ENCODE measurements around the gene PLXNA4.

PLXNA4 gene

GRCh38 chr7:132575982-132576720 lies at the start of gene PLXNA4:
Gene PLXNA4 (minus strand): TSS chr7:132576470. CDS start chr7:132508693, 67,777 bp downstream.
- Mint-ChIP-seq H3K4me3 (no peak within 1 kb of the TSS), H3K27me3 (peaks cover 33% of the 10 kb centered on the region), H3K27ac (no peak within 1 kb of the TSS), H3K4me1 (peaks cover 4% of the 10 kb centered on the region), H3K9me3 (no peaks in the 10 kb centered on the region), H3K36me3 (no peaks in the 10 kb centered on the region)
- DNase-seq (ENCODE audit: low spot score in 2 of 2) (no peak), ATAC-seq (ENCODE audit: low read depth) (no peak)

- no peak for ATAC-seq (ENCODE audit: low read depth)
- no peak for DNase-seq (ENCODE audit: low spot score in 2 of 2)
- no peaks in the 10 kb centered on the region for H3K4me1 Mint-ChIP-seq
These were observed 49.4 kb upstream of the PLXNA4 start for GRCh38 chr7:132625651-132626050.

DNA sequence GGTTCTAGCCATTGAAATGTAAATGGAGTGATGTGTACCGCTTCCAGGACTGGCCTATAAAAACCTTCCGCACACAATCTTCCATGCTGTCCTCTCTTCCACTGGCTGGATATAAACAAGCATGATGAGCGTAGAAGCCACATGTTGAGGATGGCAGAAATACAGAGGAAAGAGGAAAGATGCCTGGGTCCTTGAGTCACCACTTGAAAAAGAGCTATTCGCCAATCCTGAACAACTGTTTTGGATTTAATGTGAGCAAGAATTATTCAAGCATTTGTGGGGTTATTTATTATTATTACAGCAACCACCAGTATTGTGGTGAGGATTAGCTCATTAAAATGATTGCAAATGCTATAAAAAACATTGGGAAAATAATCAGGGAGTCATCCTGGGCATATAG lies 45.8 kb upstream of the PLXNA4 start:
- no peak for ATAC-seq (ENCODE audit: low read depth)
- Mint-ChIP-seq H3K4me1 (no peaks in the 10 kb centered on the region), H3K36me3 (no peaks in the 10 kb centered on the region), H3K4me3 (no peak overlapping the region), H3K27ac (no peak overlapping the region), H3K27me3 (peaks cover 1% of the 10 kb centered on the region), H3K9me3 (peaks cover 2% of the 10 kb centered on the region)
- no peak for DNase-seq (ENCODE audit: low spot score in 2 of 2)

More at GRCh38 chr7:132625651-132626050, 49.4 kb upstream of the PLXNA4 start:
- H3K36me3 Mint-ChIP-seq, result no peaks in the 10 kb centered on the region
- H3K27me3 Mint-ChIP-seq, result no peaks in the 10 kb centered on the region
- no peak overlapping the region for H3K4me3 Mint-ChIP-seq
- H3K9me3 Mint-ChIP-seq, result no peaks in the 10 kb centered on the region
- no peak overlapping the region for H3K27ac Mint-ChIP-seq

- no peak for DNase-seq (ENCODE audit: low spot score in 2 of 2)
- no peak for ATAC-seq (ENCODE audit: low read depth)
- H3K36me3 Mint-ChIP-seq, result no peaks in the 10 kb centered on the region
- peaks cover 5% of the 10 kb centered on the region for H3K4me1 Mint-ChIP-seq
- peaks cover 2% of the 10 kb centered on the region for H3K9me3 Mint-ChIP-seq
- H3K4me3 Mint-ChIP-seq, result no peak overlapping the region
- no peak overlapping the region for H3K27ac Mint-ChIP-seq
- H3K27me3 Mint-ChIP-seq, result peaks cover 9% of the 10 kb centered on the region
These were observed 43.7 kb upstream of the PLXNA4 start for GRCh38 chr7:132619967-132620366.

DNA sequence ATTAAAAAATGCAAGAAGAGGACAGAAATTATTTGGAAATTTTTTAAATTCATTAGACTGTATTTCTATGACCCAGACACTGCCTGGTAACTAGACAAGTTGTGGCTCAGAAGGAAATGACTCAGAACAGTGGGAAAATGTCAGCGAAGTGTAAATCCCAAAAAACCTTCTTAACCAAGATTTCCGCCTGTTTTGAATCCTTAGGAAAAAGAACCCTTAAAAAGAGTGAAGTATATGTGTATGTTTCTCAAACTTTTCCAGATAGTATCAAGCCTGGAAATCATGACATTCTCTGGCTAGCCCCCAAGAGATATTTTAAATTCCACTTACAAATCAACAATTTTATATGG lies 42.7 kb upstream of the PLXNA4 start:
- Mint-ChIP-seq H3K27ac (no peak overlapping the region), H3K9me3 (peaks cover 2% of the 10 kb centered on the region), H3K36me3 (no peaks in the 10 kb centered on the region), H3K4me3 (no peak overlapping the region), H3K27me3 (peaks cover 9% of the 10 kb centered on the region), H3K4me1 (peaks cover 11% of the 10 kb centered on the region)
- DNase-seq (ENCODE audit: low spot score in 2 of 2) (no peak), ATAC-seq (ENCODE audit: low read depth) (no peak)

- ATAC-seq (ENCODE audit: low read depth) (no peak), DNase-seq (ENCODE audit: low spot score in 2 of 2) (no peak)
- no peak overlapping the region for H3K4me3 Mint-ChIP-seq
- peaks cover 9% of the 10 kb centered on the region for H3K27me3 Mint-ChIP-seq
- H3K27ac Mint-ChIP-seq, result no peak overlapping the region
- H3K9me3 Mint-ChIP-seq, result peaks cover 2% of the 10 kb centered on the region
- no peaks in the 10 kb centered on the region for H3K36me3 Mint-ChIP-seq
- H3K4me1 Mint-ChIP-seq, result peaks cover 11% of the 10 kb centered on the region
These were observed 42.1 kb upstream of the PLXNA4 start for GRCh38 chr7:132618271-132618955.

DNA sequence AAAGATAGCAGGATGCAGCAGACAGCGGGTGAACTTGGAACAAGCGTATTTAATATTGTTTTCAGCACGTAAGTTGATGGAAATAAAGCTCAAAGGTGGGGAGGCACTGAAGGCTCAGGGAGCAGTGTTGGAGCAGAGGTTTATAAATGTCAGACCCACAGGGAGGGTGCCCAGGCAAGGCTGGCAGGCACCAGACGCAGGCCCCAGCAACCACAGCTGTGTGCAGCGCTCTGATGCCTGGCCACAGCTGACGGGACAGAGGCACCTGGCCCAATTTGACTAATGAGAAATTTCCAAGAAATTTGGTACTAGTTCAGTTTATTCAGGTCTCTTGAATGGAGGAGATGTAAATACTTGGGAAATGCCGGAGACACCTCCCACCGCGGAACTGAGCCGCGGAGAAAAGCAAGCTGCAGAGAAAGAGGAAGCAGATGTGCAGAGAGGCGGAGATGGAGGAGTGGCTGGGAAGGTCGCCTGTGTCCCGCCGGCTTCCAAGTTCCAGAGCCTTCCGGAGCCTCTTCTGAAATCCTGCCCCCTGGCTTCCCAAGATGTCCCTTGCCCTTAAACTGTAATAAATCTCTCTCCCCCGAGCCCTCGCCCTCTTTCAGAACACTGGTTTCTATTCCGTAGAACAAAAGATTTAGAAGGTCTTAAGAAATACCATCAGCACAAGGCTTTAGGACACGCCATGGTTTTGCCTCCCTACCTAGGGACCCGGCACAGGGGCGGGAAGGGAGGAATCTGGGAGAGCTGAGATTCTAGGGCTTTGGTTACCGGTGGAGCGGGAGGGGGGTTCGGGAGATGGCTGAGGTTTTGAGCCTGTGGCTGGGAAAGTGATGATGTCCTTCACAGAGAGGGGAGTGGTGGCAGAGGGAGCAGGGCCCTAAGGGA lies 38.4 kb upstream of the PLXNA4 start:
- Mint-ChIP-seq H3K4me1 (peaks cover 11% of the 10 kb centered on the region), H3K27me3 (peaks cover 10% of the 10 kb centered on the region), H3K36me3 (no peaks in the 10 kb centered on the region), H3K4me3 (peak overlapping the region; percentile 33), H3K27ac (no peak overlapping the region), H3K9me3 (peaks cover 2% of the 10 kb centered on the region)
- no peak for DNase-seq (ENCODE audit: low spot score in 2 of 2)
- ATAC-seq (ENCODE audit: low read depth), result peak; percentile 38

DNA sequence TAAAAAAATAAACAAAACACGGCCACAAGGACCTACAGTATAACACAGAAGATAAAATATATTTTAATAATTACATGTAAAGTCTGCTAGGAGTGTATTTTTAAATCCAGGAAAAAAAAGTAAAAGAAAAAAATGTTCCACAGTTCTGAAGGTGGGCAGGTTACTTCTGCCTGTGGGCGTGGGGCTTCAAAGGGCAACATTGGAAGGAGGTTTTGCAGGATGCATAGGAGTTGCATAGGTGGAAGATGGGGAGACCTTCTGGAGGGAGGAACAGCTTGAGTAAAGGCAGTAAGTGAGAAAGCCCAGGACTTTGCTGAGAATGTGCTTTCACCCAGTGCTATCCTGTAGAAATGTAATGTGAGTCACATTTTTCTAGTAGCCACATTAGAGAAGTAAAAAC lies 37.5 kb upstream of the PLXNA4 start:
- Mint-ChIP-seq H3K4me1 (peaks cover 11% of the 10 kb centered on the region), H3K27me3 (peaks cover 10% of the 10 kb centered on the region), H3K9me3 (peaks cover 2% of the 10 kb centered on the region), H3K36me3 (no peaks in the 10 kb centered on the region), H3K27ac (no peak overlapping the region), H3K4me3 (no peak overlapping the region)
- DNase-seq (ENCODE audit: low spot score in 2 of 2) (no peak), ATAC-seq (ENCODE audit: low read depth) (no peak)

GRCh38 chr7:132610995-132611394 lies 34.7 kb upstream of the PLXNA4 start:
- DNase-seq (ENCODE audit: low spot score in 2 of 2) (no peak), ATAC-seq (ENCODE audit: low read depth) (no peak)
- Mint-ChIP-seq H3K4me1 (peaks cover 11% of the 10 kb centered on the region), H3K9me3 (no peaks in the 10 kb centered on the region), H3K36me3 (no peaks in the 10 kb centered on the region), H3K27ac (no peak overlapping the region), H3K4me3 (no peak overlapping the region), H3K27me3 (peaks cover 8% of the 10 kb centered on the region)

DNA sequence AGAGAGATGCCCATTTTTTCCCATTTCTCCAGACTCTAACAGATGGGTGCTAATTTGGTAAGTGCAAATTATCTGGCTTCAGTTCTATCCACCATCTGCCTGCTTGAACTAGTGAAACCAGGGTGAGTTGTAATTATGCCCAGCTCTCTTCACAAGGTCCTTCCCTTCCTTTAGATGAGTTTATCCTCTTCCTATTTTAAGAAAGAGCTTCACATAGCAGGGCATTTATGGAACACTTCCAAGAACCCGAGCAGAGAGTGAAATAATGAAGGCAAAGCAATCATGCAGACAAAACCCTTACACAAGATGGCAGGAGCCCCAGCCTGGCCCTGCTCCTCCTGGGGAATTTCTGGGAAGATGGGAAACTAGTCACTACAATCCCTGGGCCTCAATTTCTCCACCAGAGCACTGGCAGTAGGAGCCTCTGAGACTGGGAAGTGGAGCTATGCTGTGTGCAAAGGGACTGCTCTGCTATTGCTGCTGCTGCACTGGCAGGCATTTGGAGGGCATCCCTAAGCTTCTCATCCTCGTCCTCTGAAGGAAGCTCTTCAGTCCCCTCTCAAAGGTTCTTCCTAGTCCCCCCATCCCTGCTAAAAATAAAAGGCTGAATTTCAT lies 33.7 kb upstream of the PLXNA4 start:
- ATAC-seq (ENCODE audit: low read depth), result no peak
- H3K27ac Mint-ChIP-seq, result no peak overlapping the region
- no peaks in the 10 kb centered on the region for H3K9me3 Mint-ChIP-seq
- peaks cover 6% of the 10 kb centered on the region for H3K4me1 Mint-ChIP-seq
- no peak for DNase-seq (ENCODE audit: low spot score in 2 of 2)
- no peaks in the 10 kb centered on the region for H3K36me3 Mint-ChIP-seq
- peaks cover 6% of the 10 kb centered on the region for H3K27me3 Mint-ChIP-seq
- no peak overlapping the region for H3K4me3 Mint-ChIP-seq

- no peak for ATAC-seq (ENCODE audit: low read depth)
- Mint-ChIP-seq H3K27me3 (peaks cover 9% of the 10 kb centered on the region), H3K27ac (no peak overlapping the region), H3K4me1 (peaks cover under 1% of the 10 kb centered on the region), H3K9me3 (no peaks in the 10 kb centered on the region), H3K4me3 (no peak overlapping the region), H3K36me3 (no peaks in the 10 kb centered on the region)
- DNase-seq (ENCODE audit: low spot score in 2 of 2), result no peak
These were observed 33.0 kb upstream of the PLXNA4 start for GRCh38 chr7:132609222-132609621.

GRCh38 chr7:132608523-132608922 lies 32.3 kb upstream of the PLXNA4 start:
- H3K27me3 Mint-ChIP-seq, result peaks cover 9% of the 10 kb centered on the region
- H3K9me3 Mint-ChIP-seq, result no peaks in the 10 kb centered on the region
- no peak overlapping the region for H3K27ac Mint-ChIP-seq
- H3K36me3 Mint-ChIP-seq, result no peaks in the 10 kb centered on the region
- no peaks in the 10 kb centered on the region for H3K4me1 Mint-ChIP-seq
- no peak for DNase-seq (ENCODE audit: low spot score in 2 of 2)
- ATAC-seq (ENCODE audit: low read depth), result no peak
- no peak overlapping the region for H3K4me3 Mint-ChIP-seq

DNA sequence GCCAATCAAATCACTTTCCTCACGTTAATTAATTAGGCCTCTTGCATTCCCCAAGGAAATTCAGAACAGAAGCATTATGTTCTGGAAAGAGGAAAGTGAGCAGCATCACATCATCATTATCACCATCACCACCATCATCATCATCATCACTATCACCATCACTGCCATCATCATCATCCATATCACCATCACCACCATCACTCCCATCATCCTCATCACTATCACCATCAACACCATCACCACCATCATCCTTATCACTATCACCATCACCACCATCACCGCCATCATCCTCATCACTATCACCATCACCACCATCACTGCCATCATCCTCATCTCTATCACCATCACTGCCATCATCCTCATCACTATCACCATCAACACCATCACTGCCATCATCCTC lies 31.4 kb upstream of the PLXNA4 start:
- no peak for DNase-seq (ENCODE audit: low spot score in 2 of 2)
- Mint-ChIP-seq H3K27me3 (peaks cover 8% of the 10 kb centered on the region), H3K27ac (no peak overlapping the region), H3K4me3 (no peak overlapping the region), H3K4me1 (no peaks in the 10 kb centered on the region), H3K36me3 (no peaks in the 10 kb centered on the region), H3K9me3 (no peaks in the 10 kb centered on the region)
- no peak for ATAC-seq (ENCODE audit: low read depth)

DNA sequence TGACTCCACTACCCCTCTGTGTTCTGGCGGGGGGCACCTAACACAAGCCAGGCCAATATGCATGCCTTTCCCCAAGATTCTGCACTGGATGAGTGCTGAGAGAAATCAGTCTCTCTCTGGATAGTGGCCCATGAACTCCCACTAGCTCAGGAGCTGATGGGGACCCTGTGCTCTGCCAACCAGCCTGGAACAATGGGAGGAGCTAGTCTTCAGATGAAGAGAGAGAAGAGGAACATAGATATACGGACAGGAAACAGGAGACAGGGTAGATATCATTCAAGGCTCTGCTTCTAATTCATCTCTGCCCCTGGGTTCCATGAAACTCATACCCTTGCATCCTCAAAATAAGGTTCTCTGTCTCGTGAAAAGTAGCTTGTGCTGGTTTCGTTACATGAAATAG lies 27.9 kb upstream of the PLXNA4 start:
- ATAC-seq (ENCODE audit: low read depth) (no peak), DNase-seq (ENCODE audit: low spot score in 2 of 2) (no peak)
- Mint-ChIP-seq H3K36me3 (no peaks in the 10 kb centered on the region), H3K27me3 (peaks cover 8% of the 10 kb centered on the region), H3K4me1 (no peaks in the 10 kb centered on the region), H3K27ac (no peak overlapping the region), H3K9me3 (no peaks in the 10 kb centered on the region), H3K4me3 (no peak overlapping the region)
